DND-41 (cell line): ENCODE results near the gene SLC9A7.

Experiments used
- ATAC-seq: fragments of 200-7000 bp; cut with Tn5 transposase; 3 replicates; pipeline ENCODE4 v1.9.1; 2021; ENCODE audit warnings: low read depth; ENCODE audit not compliant: insufficient read depth
- DNase-seq: peaks from one replicate; pipeline ENCODE4 v3.0.0-alpha.2; 2020
- H2AFZ ChIP-seq: 2 replicates; pipeline ENCODE4 v1.6.0; 2012; ENCODE audit warnings: low read depth, low read length
- H3K27ac ChIP-seq: 2 replicates; pipeline ENCODE4 v1.5.1; 2012; ENCODE audit warnings: low read length, inconsistent platforms
- H3K27me3 ChIP-seq: fragments of 200-600 bp; sonication (generic); 2 replicates; pipeline ENCODE4 v1.6.0; 2012; ENCODE audit warnings: low read length, mild to moderate bottlenecking, inconsistent platforms; ENCODE audit not compliant: insufficient read depth, poor library complexity
- H3K36me3 ChIP-seq: 2 replicates; pipeline ENCODE4 v1.5.1; 2012; ENCODE audit warnings: low read length, inconsistent platforms; ENCODE audit not compliant: insufficient read depth
- H3K4me1 ChIP-seq: 2 replicates; pipeline ENCODE4 v1.5.1; 2012; ENCODE audit warnings: mild to moderate bottlenecking, low read length; ENCODE audit not compliant: insufficient read depth
- H3K4me2 ChIP-seq: 2 replicates; pipeline ENCODE4 v1.6.0; 2012; ENCODE audit warnings: mild to moderate bottlenecking, moderate library complexity, low read length, inconsistent platforms; ENCODE audit not compliant: insufficient read depth
- H3K4me3 ChIP-seq, 2 experiments: fragments of 200-600 bp in 1 of 2; shearing (Covaris generic) in 1 of 2; 2 replicates each; pipeline ENCODE4 v1.5.1; 2012 to 2016; ENCODE audit warnings: inconsistent platforms in 2 of 2, low read length in 2 of 2, mild to moderate bottlenecking in 2 of 2, low read depth in 1 of 2, moderate library complexity in 1 of 2
- H3K79me2 ChIP-seq: 2 replicates; pipeline ENCODE4 v1.6.0; 2012; ENCODE audit warnings: low read length, inconsistent platforms; ENCODE audit not compliant: insufficient read depth
- H3K9ac ChIP-seq: 2 replicates; pipeline ENCODE4 v1.6.0; 2012; ENCODE audit warnings: low read depth, mild to moderate bottlenecking, inconsistent platforms, low read length, moderate library complexity
- H3K9me3 ChIP-seq: 2 replicates; pipeline ENCODE4 v1.5.1; 2012; ENCODE audit warnings: low read length, moderate library complexity, mild to moderate bottlenecking, inconsistent platforms; ENCODE audit not compliant: insufficient read depth, severe bottlenecking
- H4K20me1 ChIP-seq: 2 replicates; pipeline ENCODE4 v1.6.0; 2012; ENCODE audit warnings: low read length; ENCODE audit not compliant: insufficient read depth
- EZH2 ChIP-seq: IDR thresholded peaks from 3 replicates; pipeline ENCODE4 v1.6.1; 2012; ENCODE audit warnings: borderline replicate concordance, low read depth, mild to moderate bottlenecking, moderate library complexity, low read length, inconsistent platforms; ENCODE audit not compliant: severe bottlenecking
- TF ChIP-seq, protein P1 (sequence below): IDR thresholded peaks from 2 replicates; pipeline ENCODE4 v1.5.1; 2012; ENCODE audit warnings: borderline replicate concordance, low read length, moderate library complexity, mild to moderate bottlenecking; ENCODE audit not compliant: poor library complexity, severe bottlenecking; ENCODE audit errors: extremely low read depth

Gene SLC9A7

DNA sequence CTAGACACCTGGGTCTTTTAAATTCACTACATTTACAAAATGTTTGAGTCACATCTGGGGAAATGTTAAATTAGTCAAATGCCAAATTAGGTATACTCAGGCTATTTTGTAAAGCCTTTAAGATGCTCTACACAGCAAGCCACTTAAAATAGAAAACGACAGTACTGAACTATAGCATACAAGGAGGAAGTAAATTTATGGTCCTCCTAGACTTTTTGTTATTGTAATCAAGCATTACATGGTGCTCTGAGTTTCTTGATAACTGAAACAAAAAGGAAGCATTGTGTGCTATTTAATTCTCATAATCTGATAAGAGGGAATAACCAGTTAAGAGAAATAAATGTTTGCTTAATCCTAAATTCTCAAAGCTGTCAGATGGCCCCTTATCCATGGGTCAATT is 46.2 kb downstream of the SLC9A7 start:
- ATAC-seq (no peak), DNase-seq (no peak)
- Histone ChIP-seq H3K9ac (no peak overlapping the region), H4K20me1 (no peaks in the 10 kb centered on the region), H3K36me3 (no peaks in the 10 kb centered on the region), H3K79me2 (no peaks in the 10 kb centered on the region), H3K27ac (no peak overlapping the region), H3K4me2 (no peak overlapping the region), H3K4me1 (no peaks in the 10 kb centered on the region), H3K9me3 (no peaks in the 10 kb centered on the region), H3K27me3 (no peaks in the 10 kb centered on the region), H3K4me3 (no peak overlapping the region), H2AFZ (no peak overlapping the region)
- TF ChIP-seq EZH2, result no peak
- TF ChIP-seq, protein P1, sequence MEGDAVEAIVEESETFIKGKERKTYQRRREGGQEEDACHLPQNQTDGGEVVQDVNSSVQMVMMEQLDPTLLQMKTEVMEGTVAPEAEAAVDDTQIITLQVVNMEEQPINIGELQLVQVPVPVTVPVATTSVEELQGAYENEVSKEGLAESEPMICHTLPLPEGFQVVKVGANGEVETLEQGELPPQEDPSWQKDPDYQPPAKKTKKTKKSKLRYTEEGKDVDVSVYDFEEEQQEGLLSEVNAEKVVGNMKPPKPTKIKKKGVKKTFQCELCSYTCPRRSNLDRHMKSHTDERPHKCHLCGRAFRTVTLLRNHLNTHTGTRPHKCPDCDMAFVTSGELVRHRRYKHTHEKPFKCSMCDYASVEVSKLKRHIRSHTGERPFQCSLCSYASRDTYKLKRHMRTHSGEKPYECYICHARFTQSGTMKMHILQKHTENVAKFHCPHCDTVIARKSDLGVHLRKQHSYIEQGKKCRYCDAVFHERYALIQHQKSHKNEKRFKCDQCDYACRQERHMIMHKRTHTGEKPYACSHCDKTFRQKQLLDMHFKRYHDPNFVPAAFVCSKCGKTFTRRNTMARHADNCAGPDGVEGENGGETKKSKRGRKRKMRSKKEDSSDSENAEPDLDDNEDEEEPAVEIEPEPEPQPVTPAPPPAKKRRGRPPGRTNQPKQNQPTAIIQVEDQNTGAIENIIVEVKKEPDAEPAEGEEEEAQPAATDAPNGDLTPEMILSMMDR, result no peak

DNA sequence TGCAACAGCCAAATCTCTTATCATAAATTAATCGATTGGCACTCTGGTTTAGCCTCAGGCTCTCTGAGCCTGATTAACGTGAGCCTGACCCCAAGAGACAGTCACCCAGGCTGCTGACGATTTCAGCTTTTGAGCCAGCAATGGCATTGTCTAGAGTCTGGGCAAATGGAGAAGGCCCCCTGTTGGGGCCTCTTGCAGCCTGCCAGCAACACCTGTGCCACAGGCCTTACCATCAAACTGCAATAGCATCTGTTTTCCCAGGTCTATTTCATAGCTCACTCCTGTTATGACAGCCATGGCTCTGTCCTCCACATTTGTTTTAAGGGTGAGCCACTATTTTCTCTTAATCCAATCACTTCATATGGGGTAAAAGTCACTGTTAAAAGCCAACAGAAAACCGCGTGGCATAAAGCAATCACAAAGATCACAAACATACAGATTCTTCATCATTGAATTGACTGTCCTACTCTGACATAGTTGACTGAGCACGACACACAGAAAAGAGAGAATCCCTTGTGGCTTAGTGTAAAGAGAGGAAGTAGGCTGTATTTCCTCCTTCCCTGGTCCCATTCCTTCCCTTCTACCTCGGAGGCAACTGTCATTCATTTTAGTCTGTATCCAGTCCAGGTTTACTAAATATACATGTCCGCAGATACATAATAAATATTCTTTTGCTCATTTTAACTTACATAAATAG is 47.8 kb downstream of the SLC9A7 start:
- no peak overlapping the region for H3K4me2 ChIP-seq
- H2AFZ ChIP-seq, result no peak overlapping the region
- no peak for ATAC-seq
- no peak overlapping the region for H3K4me3 ChIP-seq
- H3K36me3 ChIP-seq, result no peaks in the 10 kb centered on the region
- TF ChIP-seq EZH2, result no peak
- TF ChIP-seq, protein P1, result no peak
- no peak overlapping the region for H3K9ac ChIP-seq
- H3K4me1 ChIP-seq, result no peaks in the 10 kb centered on the region
- no peak for DNase-seq
- H3K27me3 ChIP-seq, result no peaks in the 10 kb centered on the region
- no peaks in the 10 kb centered on the region for H4K20me1 ChIP-seq
- H3K79me2 ChIP-seq, result no peaks in the 10 kb centered on the region
- H3K9me3 ChIP-seq, result no peaks in the 10 kb centered on the region
- no peak overlapping the region for H3K27ac ChIP-seq

DNA sequence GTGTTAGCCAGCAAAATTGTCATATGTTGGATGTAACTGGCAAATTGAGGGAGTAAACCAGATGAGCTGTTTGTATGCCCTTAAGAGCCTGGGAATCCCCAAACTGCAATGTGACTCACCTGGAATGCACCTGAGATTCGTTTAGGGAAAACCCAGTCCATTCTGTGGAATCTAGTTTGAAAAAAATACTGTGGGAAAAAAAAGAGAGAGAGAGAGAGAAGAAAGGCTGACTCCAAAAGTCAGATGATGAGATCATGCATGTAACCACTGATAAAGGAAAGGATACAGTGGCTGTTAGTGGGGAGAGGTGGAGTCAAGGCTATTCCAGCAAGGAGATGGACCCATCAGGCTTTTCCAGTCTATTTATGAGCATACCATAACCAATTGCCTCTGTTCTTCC is 48.5 kb downstream of the SLC9A7 start:
- Histone ChIP-seq H2AFZ (no peak overlapping the region), H3K4me1 (no peaks in the 10 kb centered on the region), H4K20me1 (no peaks in the 10 kb centered on the region), H3K9me3 (no peaks in the 10 kb centered on the region), H3K9ac (no peak overlapping the region), H3K79me2 (no peaks in the 10 kb centered on the region), H3K4me3 (no peak overlapping the region), H3K36me3 (no peaks in the 10 kb centered on the region), H3K4me2 (no peak overlapping the region), H3K27ac (no peak overlapping the region), H3K27me3 (no peaks in the 10 kb centered on the region)
- ATAC-seq (no peak), DNase-seq (no peak)
- TF ChIP-seq, protein P1, result no peak
- no peak for TF ChIP-seq EZH2
